ENCODE data around the gene APOBEC3G.

GRCh38 chr22:39135092-39135896 lies 58.2 kb downstream of the APOBEC3G start:
- TF ChIP-seq TARDBP (IDR thresholded peaks at IDR 0.05) (no peak), ARNT (IDR thresholded peaks at IDR 0.05) (no peak), SUZ12 (IDR thresholded peaks at IDR 0.05) (no peak), SP1 (IDR thresholded peaks at IDR 0.05) (no peak), BHLHE40 (IDR thresholded peaks at IDR 0.05; ENCODE audit: borderline replicate concordance) (no peak), CTBP1 (IDR thresholded peaks at IDR 0.05; ENCODE audit: borderline replicate concordance) (no peak), FOXM1 (IDR thresholded peaks at IDR 0.05; ENCODE audit: borderline replicate concordance) (no peak)

Measured in HEK293T (cell line).